Activated T-helper 9 cell treated with anti-CD3 and anti-CD28 coated beads, Interleukin-2, amount 50 U/mL, for 16 hours (primary cell): ENCODE data around the gene MRPL17.

Source experiments
- DNase-seq: peaks from one replicate; pipeline ENCODE4 v3.0.0-alpha.2; 2020; ENCODE audit warnings: low read depth

Gene MRPL17

GRCh38 chr11:6632116-6633073 is 50.7 kb downstream of the MRPL17 start:
- no peak for DNase-seq

- DNase-seq: no peak
Measured at GRCh38 chr11:6631361-6631890, 51.7 kb downstream of the MRPL17 start.

- no peak for DNase-seq
Measured at GRCh38 chr11:6630632-6631291, 52.4 kb downstream of the MRPL17 start.
